HG02981 (cell line): Measurements from ENCODE around the gene LRRC14B.
"Not testable (repeated sequence)": the region's sequence is repeated elsewhere in the genome, so short reads cannot be mapped to it uniquely, and the experiment has no call there.

Experiments
- ATAC-seq: cut with Tn5 transposase; IDR thresholded peaks from one replicate; pipeline ENCODE4 v1.9.1; 2021; ENCODE audit warnings: mild to moderate bottlenecking, moderate library complexity; ENCODE audit not compliant: unreplicated experiment

The LRRC14B gene

DNA sequence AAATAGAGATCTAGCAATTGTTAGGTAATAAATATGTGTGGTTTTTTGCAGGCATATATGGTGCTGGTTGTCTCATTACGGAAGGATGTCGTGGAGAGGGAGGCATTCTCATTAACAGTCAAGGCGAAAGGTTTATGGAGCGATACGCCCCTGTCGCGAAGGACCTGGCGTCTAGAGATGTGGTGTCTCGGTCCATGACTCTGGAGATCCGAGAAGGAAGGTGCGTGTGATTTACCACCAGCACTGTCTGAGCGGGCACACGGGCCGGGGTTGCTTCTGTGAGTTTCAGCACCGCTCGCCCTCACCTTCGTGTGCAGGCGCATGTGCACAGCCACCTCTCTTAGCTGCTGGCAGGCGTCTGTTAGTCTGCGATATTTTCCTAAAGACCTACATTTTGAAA lies 42.1 kb downstream of the LRRC14B start:
- not testable (repeated sequence) for ATAC-seq

DNA sequence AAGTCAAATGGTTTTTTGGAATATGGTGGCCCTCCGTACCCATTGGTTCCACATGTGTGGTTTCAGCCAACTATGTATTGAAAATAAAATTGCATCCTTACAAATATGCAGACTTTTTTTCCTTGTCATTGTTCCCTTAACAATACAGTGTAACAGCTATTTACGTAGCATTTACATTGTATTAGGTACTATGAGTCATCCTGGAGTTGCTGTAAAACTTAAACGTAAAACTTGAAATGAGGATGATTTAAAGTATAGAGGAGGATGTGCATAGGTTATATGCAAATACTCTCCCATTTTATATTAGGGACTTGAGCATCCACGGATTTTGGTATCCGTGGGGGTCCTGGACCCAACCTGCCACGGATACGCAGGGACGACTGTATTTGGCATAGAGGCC lies 43.2 kb downstream of the LRRC14B start:
- ATAC-seq, result no peak

DNA sequence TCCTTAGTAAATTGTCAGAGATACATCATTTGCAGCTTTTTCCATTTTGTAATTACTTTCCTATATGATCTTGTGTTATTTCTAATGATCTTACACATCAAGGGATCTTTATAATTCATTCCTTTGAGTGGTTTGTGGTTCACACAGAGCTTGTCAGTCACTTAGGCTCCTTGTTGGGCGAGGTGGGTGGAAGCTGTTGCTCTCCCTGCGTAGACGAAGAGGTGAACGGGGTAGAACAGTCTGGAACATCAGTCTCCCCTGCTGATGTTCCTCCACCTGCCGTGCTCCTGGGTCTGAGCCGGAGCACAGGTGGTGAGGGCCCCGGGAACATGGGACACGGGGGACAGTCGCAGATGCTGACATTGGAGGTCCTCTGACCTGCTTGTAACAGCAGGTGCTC lies 44.2 kb downstream of the LRRC14B start:
- ATAC-seq, result not testable (repeated sequence)

DNA sequence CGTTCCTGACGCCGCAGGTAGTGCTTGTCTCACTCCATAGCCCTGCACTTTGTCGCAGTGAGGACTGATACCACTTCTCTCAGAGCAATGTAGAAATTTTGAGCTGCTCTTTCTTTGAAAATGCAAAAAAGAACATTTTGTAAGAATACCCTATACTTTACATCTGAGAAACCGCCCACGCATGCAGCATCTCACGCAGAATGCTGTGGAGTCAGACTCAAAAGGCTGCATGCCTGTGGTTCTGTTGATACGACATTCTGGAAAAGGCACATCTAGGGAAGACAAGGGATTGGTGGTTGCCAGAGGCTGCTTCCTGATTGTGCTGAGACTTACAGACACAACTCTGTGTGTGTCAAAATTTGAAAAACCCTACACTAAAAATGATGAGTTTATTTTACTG lies 46.6 kb downstream of the LRRC14B start:
- not testable (repeated sequence) for ATAC-seq

DNA sequence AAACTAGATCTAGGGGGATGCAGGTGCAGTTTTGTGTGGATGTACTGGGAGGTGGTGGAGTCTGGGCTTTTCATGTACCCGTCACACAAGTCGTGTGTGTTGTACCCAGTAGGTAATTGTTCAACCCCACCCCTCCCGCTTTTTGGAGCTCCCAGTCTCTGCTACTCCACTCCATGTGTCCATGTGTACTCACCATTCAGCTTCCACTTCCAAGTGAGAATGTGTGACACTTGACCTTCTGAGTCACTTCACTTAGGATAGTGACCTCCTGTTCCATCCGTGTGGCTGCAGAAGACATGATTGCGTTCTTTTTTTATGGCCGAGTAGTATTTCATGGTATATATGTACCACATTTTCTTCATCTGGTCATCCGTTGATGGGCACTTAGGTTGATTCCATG lies 49.3 kb downstream of the LRRC14B start:
- not testable (repeated sequence) for ATAC-seq

DNA sequence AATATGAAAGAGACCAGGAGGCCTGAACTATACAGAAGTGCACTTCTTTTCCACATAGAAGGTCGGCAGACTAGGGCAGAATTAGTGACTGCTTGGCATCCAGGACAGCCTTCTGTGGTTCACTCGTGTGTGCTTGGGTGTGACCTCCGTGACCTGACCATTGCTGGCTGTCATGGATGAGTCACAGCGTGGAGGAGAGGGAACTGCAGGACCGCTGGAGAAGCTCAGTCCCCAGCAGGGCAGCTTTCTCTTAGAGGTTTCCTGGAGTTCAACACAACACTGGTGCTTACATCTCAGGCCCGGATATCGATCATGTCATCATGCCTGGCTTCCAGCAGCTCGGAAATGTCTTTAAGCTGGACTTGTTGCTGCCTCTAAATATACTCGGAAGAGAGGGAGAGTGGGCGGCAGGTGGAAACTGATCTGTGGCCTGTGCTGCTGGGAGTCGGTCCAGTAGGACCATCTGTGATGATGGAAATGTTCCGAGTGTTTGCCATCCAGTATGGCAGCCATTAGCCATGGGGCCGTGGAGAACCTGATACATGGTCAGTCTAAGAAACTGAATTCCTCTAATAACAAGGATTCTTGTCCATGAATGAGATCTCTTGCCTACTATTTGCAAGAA lies 49.9 kb downstream of the LRRC14B start:
- not testable (repeated sequence) for ATAC-seq

DNA sequence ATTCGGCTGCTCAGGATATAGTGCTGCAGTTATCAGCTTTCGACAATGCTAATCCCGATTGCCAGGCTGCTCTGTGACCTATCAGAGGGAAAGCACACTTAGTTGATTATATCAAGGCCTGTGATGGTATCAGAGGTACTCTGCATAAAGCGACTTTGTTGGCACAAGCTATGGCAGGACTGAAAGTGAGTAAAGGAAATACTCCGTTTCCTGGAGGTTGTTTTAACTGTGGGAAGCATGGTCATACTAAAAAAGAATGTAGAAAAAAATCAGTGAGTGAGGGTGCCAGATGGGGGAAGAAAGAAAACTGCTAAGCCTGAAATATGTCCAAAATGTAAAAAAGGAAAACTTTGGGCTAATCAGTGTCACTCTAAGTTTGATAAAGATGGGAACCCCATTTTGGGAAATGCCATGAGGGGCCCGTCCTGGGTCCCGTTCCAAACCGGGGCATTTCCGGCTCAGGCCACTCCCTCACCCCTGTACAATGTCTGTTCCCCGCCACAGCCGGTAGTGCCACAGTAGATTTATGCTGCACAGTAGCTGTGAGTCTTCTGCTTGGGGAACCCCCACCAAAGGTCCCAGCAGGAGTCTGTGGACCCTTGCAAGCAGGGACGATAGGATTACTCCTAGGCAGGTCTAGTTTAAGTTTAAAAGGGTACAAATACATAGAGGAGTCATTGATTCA lies 52.5 kb downstream of the LRRC14B start:
- not testable (repeated sequence) for ATAC-seq

DNA sequence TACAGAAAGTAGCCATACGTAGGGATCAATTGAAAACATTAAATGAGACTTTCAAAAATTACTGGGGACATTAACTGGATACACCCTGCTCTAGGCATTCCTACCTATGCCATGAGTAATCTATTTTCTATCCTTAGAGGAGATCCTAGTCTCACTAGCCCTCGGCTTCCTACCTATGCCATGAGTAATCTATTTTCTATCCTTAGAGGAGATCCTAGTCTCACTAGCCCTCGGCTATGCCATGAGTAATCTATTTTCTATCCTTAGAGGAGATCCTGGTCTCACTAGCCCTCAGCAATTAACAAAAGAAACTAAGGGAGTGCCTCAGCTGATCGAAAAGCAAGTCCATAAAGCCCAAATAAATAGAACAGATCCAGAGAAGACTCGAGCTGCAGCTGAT lies 54.4 kb downstream of the LRRC14B start:
- ATAC-seq, result not testable (repeated sequence)
